Astrocyte (in vitro differentiated cells and primary cell): ENCODE measurements around the gene SLIT3.

Experiments
- CTCF ChIP-seq: IDR thresholded peaks from 2 replicates; pipeline ENCODE4 v1.5.1; 2011; ENCODE audit warnings: low read depth, mild to moderate bottlenecking, inconsistent platforms, low read length, moderate library complexity; ENCODE audit not compliant: insufficient read depth
- EZH2 ChIP-seq: IDR thresholded peaks from 2 replicates; pipeline ENCODE4 v1.6.1; 2012; ENCODE audit warnings: mild to moderate bottlenecking, low read length, inconsistent platforms; ENCODE audit not compliant: insufficient read depth

DNA sequence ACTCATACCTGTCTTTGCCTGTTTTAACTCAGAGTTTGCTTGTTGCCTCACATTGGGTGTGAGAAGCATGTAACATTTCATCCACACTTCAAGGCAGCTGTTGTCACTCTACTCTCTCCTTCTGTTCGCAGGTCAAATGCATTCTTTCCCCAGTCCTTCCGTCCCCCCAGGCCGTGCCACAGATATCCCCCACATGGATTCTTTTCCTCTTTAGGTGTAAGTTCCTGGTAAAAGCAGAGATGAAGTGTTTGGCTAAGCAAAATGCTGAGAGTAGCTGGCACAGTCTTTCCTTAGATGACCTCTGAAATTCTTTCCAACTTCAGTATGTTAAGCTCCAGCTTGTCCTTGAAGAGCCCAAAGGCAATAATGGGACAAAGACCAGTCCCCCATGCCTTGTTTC lies 328.2 kb downstream of the SLIT3 start:
- no peak for TF ChIP-seq CTCF
- TF ChIP-seq EZH2 = no peak
